VCaP (cell line): Measurements from ENCODE around the gene XRCC2.
"Not testable (repeated sequence)": the region's sequence is repeated elsewhere in the genome, so short reads cannot be mapped to it uniquely, and the experiment has no call there.

Experiments
- H3K27ac ChIP-seq: fragments of 450-650 bp; 2 replicates; pipeline ENCODE4 v1.5.1; 2017
- CTCF ChIP-seq: fragments of 450-650 bp; conservative IDR thresholded peaks from 2 replicates; pipeline ENCODE4 v1.5.1; 2017; ENCODE audit warnings: mild to moderate bottlenecking, moderate library complexity

XRCC2 gene

GRCh38 chr7:152699079-152699478, 23.1 kb upstream of the XRCC2 start:
- peak overlapping the region; percentile 90 for H3K27ac ChIP-seq
- TF ChIP-seq CTCF: no peak

DNA sequence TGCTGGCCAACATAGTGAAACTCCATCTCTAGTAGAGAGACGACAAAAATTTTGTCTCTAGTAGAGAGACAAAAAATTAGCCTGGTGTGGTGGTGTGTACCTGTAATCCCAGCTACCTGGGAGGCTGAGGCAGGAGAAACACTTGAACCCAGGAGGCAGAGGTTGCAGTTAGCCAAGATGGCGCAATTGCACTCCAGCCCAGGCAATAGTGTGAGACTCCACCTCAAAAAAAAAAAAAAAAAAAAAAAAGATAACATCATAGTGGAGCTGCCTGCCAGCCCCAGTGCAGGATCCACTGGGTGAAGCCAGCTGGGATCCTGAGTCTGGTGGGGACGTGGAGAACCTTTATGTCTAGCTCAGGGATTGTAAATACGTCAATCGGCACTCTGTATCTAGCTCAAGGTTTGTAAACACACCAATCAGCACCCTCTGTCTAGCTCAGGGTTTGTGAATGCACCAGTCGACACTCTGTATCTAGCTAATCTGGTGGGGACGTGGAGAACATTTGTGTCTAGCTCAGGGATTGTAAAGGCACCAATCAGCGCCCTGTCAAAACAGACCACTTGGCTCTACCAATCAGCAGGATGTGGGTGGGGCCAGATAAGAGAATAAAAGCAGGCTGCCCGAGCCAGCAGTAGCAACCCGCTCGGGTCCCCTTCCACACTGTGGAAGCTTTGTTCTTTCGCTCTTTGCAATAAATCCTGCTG, 21.5 kb upstream of the XRCC2 start:
- H3K27ac ChIP-seq: peak overlapping the region; percentile 90

- H3K27ac ChIP-seq: not testable (repeated sequence)
Measured at GRCh38 chr7:152692196-152692595, 16.3 kb upstream of the XRCC2 start.

- H3K27ac ChIP-seq: no peak overlapping the region
- no peak for TF ChIP-seq CTCF
Measured at GRCh38 chr7:152683297-152683696, 7.4 kb upstream of the XRCC2 start.

DNA sequence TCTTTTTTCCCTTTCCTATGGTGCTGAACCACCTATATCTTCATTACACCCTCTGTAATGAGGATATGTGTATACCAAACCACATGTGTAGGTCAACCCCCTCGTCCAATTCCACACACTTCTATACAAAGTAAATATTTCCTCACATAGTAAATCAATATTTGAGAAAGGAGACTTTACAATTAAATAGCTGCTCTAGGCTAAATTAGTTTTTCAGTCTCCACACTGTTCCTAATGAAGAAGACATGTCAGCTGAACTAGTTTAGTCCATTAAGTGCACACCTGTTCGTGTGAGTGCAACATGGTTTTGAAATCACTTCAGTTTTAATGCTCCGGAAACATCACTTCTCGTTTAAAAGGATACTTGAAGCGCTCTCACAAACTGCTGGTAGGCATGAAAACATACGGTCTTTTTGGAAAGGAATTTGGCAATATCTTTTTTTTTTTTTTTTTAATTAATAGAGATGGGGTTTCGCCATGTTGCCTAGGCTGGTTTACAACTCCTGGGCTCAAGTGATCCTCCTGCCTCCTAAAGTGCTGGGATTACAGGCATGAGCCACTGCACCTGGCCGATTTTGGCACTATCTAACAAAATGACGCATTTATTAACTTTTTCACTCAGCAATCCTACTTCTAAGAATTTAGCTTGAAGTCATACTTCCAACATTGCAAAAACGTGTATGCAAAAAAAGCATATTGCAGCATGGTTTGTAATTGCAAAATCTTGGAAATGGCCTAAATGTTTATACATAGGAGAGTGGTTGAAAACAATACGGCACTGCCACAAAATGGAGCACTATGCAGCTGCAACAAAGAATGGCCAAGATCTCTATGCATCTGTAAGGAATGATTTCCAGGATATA, 2.1 kb upstream of the XRCC2 start:
- no peak for TF ChIP-seq CTCF
- peak overlapping the region; percentile 84 for H3K27ac ChIP-seq

DNA sequence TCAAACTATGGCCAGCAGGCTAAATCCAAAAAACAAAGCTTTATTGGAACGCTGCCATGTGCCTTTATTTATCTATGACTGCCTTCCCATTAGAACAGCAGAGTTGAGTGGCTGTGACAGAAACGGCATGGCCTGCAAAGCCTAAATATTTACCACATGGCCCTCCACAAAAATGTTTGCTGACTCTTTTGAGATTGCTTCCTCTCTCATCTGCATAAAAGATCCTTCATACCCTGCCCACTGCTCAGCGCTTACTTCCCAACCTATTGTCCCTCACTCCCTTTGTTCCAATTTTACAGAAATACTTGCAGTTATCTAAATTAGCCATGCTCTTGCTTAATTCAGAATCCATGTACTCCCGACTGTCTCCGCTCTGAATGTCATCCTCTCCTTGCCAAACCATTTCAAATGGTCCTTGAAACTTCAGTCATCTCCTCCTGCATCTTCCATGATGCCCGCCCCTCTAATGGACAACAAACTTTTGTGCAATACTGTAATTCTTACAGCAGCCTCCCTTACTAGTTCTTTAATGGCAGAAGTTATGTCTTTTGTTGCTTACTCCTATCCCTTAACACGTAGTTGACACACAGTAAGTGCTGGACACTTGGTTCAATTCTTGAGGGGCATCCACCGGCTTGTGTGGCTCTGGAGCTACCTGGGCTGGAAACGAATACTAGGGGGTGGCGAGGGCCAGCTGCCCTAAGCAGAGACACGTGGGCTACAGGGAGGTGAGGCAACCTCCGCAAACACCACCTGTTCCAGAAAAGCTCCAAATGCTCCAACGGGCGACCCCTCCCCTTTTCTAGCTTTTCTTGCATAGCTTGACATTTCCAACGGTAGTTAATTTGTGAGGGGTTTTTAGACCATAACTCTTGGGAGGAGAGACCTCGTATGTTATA, 832 bp downstream of the XRCC2 start:
- TF ChIP-seq CTCF: no peak

GRCh38 chr7:152673897-152674296, 2.0 kb downstream of the XRCC2 start:
- no peak for TF ChIP-seq CTCF
- H3K27ac ChIP-seq: peak overlapping the region; percentile 76

More for the DNA sequence above, 832 bp downstream of the XRCC2 start:
- peak overlapping the region; percentile 84 for H3K27ac ChIP-seq

DNA sequence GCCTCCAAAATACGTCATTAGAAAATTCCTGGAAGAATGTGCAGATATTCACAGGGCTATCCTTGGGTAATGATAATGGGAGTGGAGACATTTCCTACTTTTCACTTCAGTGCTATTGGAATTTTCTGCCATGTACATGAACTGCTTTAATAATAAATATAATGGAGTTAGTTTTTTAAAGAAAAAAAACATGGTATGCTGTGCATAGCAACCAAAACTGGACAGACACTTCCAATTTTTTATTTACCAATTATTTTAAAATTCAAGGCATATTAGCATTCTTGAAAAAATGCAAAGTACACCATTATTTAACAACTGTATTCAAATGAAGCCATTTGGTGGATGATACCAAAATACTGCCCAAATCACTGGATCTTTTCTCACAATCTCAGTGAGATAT, 3.3 kb downstream of the XRCC2 start:
- no peak for TF ChIP-seq CTCF
- peak overlapping the region; percentile 76 for H3K27ac ChIP-seq
